Measurements from ENCODE around the gene RLN1.
A peak's percentile ranks its signal among the peaks of the same experiment; 100 is the strongest.
"Not testable (repeated sequence)": the region's sequence is repeated elsewhere in the genome, so short reads cannot be mapped to it uniquely, and the experiment has no call there.

Gene RLN1

DNA sequence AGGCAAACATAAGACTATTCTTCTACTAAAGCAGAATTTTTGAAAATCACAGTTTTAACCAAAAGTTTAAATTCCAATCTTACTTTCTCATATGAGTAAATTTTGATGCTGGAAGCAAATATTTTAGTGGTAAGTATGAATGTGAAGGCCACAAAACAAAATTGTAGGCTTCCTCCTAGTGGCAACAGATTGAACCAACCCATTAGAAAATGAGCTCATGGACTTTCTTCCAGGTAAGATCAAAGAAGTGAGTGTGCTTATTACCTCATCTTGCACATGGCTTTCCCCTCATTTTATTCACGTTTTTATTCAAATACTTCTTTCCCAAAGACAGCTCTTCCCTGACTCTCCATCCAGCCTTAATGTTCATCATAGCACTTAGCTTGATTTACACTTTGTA is 18.6 kb downstream of the RLN1 start:
- TF ChIP-seq, protein P1, sequence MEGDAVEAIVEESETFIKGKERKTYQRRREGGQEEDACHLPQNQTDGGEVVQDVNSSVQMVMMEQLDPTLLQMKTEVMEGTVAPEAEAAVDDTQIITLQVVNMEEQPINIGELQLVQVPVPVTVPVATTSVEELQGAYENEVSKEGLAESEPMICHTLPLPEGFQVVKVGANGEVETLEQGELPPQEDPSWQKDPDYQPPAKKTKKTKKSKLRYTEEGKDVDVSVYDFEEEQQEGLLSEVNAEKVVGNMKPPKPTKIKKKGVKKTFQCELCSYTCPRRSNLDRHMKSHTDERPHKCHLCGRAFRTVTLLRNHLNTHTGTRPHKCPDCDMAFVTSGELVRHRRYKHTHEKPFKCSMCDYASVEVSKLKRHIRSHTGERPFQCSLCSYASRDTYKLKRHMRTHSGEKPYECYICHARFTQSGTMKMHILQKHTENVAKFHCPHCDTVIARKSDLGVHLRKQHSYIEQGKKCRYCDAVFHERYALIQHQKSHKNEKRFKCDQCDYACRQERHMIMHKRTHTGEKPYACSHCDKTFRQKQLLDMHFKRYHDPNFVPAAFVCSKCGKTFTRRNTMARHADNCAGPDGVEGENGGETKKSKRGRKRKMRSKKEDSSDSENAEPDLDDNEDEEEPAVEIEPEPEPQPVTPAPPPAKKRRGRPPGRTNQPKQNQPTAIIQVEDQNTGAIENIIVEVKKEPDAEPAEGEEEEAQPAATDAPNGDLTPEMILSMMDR (conservative IDR thresholded peaks at IDR 0.05; ENCODE audit: control insufficient read depth, insufficient read depth, low read depth, low read length), result peak; percentile 14
- DNase-seq (ENCODE audit: low read depth), result no peak
- no peak overlapping the region for H3K4me3 ChIP-seq (ENCODE audit: control insufficient read depth, low read depth, low read length)

DNA sequence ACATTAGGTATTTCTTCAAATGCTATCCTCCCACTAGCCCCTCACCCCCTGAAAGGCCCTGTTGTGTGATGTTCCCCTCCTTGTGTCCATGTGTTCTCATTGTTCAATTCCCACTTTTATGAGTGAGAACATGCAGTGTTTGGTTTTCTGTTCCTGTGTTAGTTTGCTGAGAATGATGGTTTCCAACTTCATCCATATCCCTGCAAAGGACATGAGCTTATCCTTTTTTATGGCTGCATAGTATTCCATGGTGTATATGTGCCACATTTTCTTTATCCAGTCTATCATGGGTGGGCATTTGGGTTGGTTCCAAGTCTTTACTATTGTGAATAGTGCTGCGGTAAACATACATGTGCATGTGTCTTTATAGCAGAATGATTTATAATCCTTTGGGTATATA is 23.3 kb downstream of the RLN1 start:
- not testable (repeated sequence) for H3K4me3 ChIP-seq (ENCODE audit: control insufficient read depth, low read depth, low read length); DNase-seq (ENCODE audit: low read depth)

DNA sequence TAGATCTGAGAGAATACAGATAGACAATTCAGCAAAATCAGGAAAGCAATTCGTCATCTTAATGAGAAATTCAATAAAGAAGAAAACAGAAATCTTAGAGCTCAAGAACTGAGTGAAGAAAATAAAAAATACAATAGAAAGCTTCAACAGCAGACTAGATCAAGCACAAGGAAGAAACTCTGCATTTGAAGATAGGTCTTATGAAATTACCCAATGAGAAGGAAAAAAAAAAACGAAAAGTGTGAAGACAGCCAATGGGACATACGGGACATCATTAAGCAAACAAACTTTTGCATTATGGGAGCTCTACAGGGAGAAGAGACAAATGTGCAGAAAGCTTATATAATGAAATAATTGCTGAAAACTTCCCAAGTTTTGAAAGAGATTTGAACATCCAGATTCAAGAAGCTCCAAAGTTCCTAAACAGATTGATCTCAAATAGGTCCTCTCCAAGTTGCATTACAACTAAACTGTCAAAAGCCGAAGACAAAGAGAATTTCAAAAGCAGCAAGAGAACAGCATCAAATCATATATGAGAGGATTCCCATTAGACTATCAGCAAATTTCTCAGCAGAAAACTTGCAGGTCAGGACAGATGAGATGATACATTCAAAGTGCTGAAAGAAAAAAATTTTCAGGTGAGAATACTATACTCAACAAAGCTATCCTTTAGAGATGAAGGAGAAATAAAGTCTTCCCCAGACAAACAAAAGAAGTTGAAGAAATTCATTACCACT is 24.3 kb downstream of the RLN1 start:
- no peak for DNase-seq (ENCODE audit: low read depth)
- H3K4me3 ChIP-seq (ENCODE audit: control insufficient read depth, low read depth, low read length), result no peak overlapping the region
- TF ChIP-seq, protein P1 (conservative IDR thresholded peaks at IDR 0.05; ENCODE audit: control insufficient read depth, insufficient read depth, low read depth, low read length), result no peak

DNA sequence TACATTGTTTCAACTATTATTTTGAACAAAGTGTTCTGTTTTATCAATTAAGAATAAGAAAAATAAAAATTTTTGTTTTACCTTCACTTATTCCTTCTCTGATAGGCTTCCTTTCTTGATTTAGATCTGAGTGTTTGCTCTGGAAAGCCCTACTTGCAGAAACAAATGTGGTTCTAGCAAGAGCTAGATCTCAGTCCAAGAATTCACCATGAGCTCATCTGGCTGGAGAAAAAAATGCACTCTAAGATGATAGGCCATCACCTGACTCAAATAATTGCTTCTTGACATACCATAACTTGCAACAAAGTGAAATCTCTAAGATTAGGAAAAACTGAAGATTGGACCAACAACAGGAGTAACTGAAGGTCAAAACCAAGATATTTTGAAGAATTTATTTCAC is 28.8 kb downstream of the RLN1 start:
- TF ChIP-seq, protein P1 (conservative IDR thresholded peaks at IDR 0.05; ENCODE audit: control insufficient read depth, insufficient read depth, low read depth, low read length), result no peak
- no peak overlapping the region for H3K4me3 ChIP-seq (ENCODE audit: control insufficient read depth, low read depth, low read length)
- DNase-seq (ENCODE audit: low read depth), result no peak

DNA sequence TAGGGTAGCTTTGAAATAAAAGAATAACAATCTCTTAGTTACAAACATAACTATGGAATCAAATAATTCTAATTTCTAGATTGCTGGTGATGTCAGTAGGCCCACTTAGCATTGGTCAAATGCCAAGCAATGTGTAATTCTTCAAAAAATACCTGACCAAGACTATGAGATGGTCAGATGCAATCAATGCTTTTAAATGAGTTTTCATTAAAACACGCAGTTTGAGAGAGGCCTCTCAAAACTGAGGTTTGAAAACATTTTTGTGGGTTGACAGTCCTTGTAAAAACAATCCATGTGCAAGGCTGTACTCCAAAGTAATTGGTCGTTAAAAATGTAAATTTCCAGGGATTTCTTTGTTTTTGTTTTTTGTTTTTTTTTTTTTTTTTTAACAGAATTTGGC is 33.9 kb downstream of the RLN1 start:
- no peak overlapping the region for H3K4me3 ChIP-seq (ENCODE audit: control insufficient read depth, low read depth, low read length)
- TF ChIP-seq, protein P1 (conservative IDR thresholded peaks at IDR 0.05; ENCODE audit: control insufficient read depth, insufficient read depth, low read depth, low read length), result no peak
- no peak for DNase-seq (ENCODE audit: low read depth)

DNA sequence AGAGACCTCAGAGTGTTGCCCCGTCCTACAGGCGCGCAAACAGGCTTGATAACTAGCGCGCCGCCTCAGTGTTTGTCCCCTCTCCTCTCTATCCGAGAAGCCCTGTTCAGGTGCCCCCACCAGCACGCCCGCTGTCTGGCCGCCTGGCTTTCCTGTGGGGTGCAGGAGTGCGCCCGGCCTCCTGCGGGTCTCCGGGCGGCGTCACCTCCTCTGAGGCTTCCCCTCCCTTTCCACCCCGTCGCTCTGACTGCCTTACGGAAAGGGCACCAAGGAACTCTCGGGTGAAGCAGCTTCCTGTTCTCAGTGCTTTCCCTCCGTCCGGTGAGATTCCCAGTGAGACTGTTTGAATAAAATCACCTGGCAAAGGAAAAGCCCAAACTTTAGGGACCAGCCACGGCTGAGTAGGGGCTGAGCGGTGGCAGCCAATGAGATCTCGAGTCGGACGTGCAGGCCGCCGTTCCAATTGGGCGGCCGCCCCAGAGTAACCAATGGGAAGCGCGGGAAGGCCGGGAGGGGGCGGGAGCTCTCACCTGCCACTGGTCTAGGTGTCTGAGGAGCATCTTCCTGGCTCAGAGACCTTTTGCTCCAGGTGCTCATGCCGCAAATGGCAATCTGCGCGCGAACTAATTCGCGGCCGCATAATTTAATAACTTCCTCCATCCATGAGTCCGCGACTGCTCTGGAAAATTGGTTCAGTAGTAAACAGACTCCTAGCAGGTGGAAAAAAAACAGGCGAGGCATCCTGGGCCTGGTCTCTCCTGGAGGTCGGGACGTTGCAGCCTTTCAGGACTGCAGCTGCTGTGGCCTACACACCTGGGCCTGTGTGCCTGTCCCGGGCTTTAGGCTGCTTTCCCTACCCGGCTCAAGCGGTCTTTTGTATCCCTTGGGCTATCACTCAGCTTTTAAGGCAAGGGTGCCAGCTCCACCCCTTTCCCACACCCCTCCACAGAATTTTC is 35.6 kb downstream of the RLN1 start, which contains the start of gene RLN2:
RLN2 (minus strand) TSS at position 877 of the 956 bp plus-strand sequence; CDS start at position 741, 136 bp downstream.
- not testable (repeated sequence) for H3K4me3 ChIP-seq (ENCODE audit: control insufficient read depth, low read depth, low read length); DNase-seq (ENCODE audit: low read depth)

DNA sequence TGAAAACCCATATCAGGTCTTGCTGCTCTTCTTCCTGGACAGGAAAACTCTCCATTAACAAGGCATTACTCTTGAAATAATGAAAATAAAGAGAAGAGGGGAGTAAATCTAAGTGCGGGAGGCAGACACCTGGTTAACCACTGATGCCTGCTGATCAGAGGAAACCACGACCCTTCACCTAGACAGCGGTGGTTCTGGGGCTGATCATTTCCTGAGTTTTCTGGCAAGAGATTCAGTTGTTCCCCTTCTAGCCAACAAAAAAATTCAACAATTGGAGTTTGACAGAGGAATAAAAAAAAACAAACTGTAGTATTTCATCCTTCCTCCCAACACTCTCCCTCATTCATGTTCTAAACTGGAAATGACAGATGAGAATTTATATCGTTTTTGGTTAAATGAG is 38.1 kb downstream of the RLN1 start:
- no peak overlapping the region for H3K4me3 ChIP-seq (ENCODE audit: control insufficient read depth, low read depth, low read length)
- DNase-seq (ENCODE audit: low read depth), result no peak
- TF ChIP-seq, protein P1 (conservative IDR thresholded peaks at IDR 0.05; ENCODE audit: control insufficient read depth, insufficient read depth, low read depth, low read length), result no peak

Data from fibroblast of mammary gland (primary cell).